BLaER1 treated with 17β-estradiol and CSF1 and Interleukin-3, amounts not matched to agents 10 nM and 100 nM (cell line): ENCODE results near the gene KDM4C.

Experiments used
- H3K27ac ChIP-seq, 11 experiments: shearing (Covaris generic); formaldehyde crosslinking; 2 replicates each; pipeline ENCODE4 v1.8.1; 2022
- H3K27me3 ChIP-seq, 11 experiments: shearing (Covaris generic); formaldehyde crosslinking; 2 replicates each; pipeline ENCODE4 v1.8.1; 2022
- H3K36me3 ChIP-seq, 11 experiments: shearing (Covaris generic); formaldehyde crosslinking; 2 replicates each; pipeline ENCODE4 v1.8.1; 2022
- H3K4me1 ChIP-seq, 10 experiments: shearing (Covaris generic); formaldehyde crosslinking; 2 replicates each; pipeline ENCODE4 v1.8.1; 2022
- H3K4me2 ChIP-seq, 11 experiments: shearing (Covaris generic); formaldehyde crosslinking; 2 replicates each; pipeline ENCODE4 v1.8.1; 2022
- H3K4me3 ChIP-seq, 10 experiments: shearing (Covaris generic); formaldehyde crosslinking; 2 replicates each; pipeline ENCODE4 v1.8.1; 2022
- H3K9ac ChIP-seq, 11 experiments: shearing (Covaris generic); formaldehyde crosslinking; 2 replicates each; pipeline ENCODE4 v1.8.1; 2022
- H3K9me3 ChIP-seq, 11 experiments: shearing (Covaris generic); formaldehyde crosslinking; replicated peaks in 1 of 11; 2 replicates each; pipeline ENCODE4 v1.8.1; 2022
- H4K20me1 ChIP-seq, 11 experiments: shearing (Covaris generic); formaldehyde crosslinking; 2 replicates each; pipeline ENCODE4 v1.8.1; 2022
- Cebpa-rat ChIP-seq, 11 experiments: shearing (Covaris generic); IDR thresholded peaks; 2 replicates each; pipeline ENCODE4 v1.8.1; 2022

Gene KDM4C

GRCh38 chr9:7093040-7093439 is 335.3 kb downstream of the KDM4C start:
- H3K27me3 ChIP-seq = no peaks in the 10 kb centered on the region
- H4K20me1 ChIP-seq = peaks cover 0 to 6% (median 0%) of the 10 kb centered on the region in 11 experiments; a peak in 1 of 22 replicates
- H3K4me2 ChIP-seq = no peak overlapping the region
- peaks cover 0 to 41% (median 14%) of the 10 kb centered on the region in 11 experiments; a peak in 13 of 22 replicates for H3K36me3 ChIP-seq
- no peak for TF ChIP-seq Cebpa-rat (IDR thresholded peaks at IDR 0.05)
- no peak overlapping the region for H3K27ac ChIP-seq
- H3K9me3 ChIP-seq = peaks cover 0 to 1% (median 0%) of the 10 kb centered on the region in 11 experiments; a peak in 2 of 22 replicates
- no peak overlapping the region for H3K4me3 ChIP-seq
- H3K4me1 ChIP-seq = peaks cover 11 to 23% (median 14%) of the 10 kb centered on the region in 10 experiments; a peak in 18 of 20 replicates
- H3K9ac ChIP-seq = no peak overlapping the region

- no peak for TF ChIP-seq Cebpa-rat (IDR thresholded peaks at IDR 0.05)
- no peak overlapping the region for H3K27ac ChIP-seq
- H3K4me2 ChIP-seq = peak overlapping the region in 6 of 11 experiments; percentile 5 to 57 (median 42); a peak in 8 of 22 replicates
- peaks cover 4 to 11% (median 9%) of the 10 kb centered on the region in 11 experiments; a peak in 18 of 22 replicates for H3K9me3 ChIP-seq
- peaks cover 0 to 6% (median 0%) of the 10 kb centered on the region in 11 experiments; a peak in 1 of 22 replicates for H4K20me1 ChIP-seq
- H3K36me3 ChIP-seq = peaks cover 0 to 50% (median 21%) of the 10 kb centered on the region in 11 experiments; a peak in 14 of 22 replicates
- H3K27me3 ChIP-seq = no peaks in the 10 kb centered on the region
- peaks cover 11 to 23% (median 14%) of the 10 kb centered on the region in 10 experiments; a peak in 18 of 20 replicates for H3K4me1 ChIP-seq
- H3K4me3 ChIP-seq = no peak overlapping the region
- H3K9ac ChIP-seq = no peak overlapping the region
Observed at GRCh38 chr9:7094052-7094451, 336.3 kb downstream of the KDM4C start.

GRCh38 chr9:7094576-7094975 is 336.8 kb downstream of the KDM4C start:
- Histone ChIP-seq H4K20me1 (peaks cover 0 to 6% (median 0%) of the 10 kb centered on the region in 11 experiments; a peak in 1 of 22 replicates), H3K4me2 (peak overlapping the region in 10 of 11 experiments; percentile 5 to 57 (median 42); a peak in 17 of 22 replicates), H3K9ac (no peak overlapping the region), H3K9me3 (peaks cover 9 to 16% (median 14%) of the 10 kb centered on the region in 11 experiments; a peak in 21 of 22 replicates), H3K27ac (peak overlapping the region in 2 of 11 experiments; percentile 0 to 11; a peak in 1 of 22 replicates), H3K27me3 (no peaks in the 10 kb centered on the region), H3K36me3 (peaks cover 0 to 55% (median 26%) of the 10 kb centered on the region in 11 experiments; a peak in 14 of 22 replicates), H3K4me1 (peaks cover 11 to 22% (median 13%) of the 10 kb centered on the region in 10 experiments; a peak in 18 of 20 replicates), H3K4me3 (no peak overlapping the region)
- TF ChIP-seq Cebpa-rat (IDR thresholded peaks at IDR 0.05) = no peak

- peaks cover 10 to 21% (median 15%) of the 10 kb centered on the region in 11 experiments; a peak in 21 of 22 replicates for H3K9me3 ChIP-seq
- H3K4me3 ChIP-seq = no peak overlapping the region
- H3K4me2 ChIP-seq = peak overlapping the region in 10 of 11 experiments; percentile 5 to 57 (median 42); a peak in 16 of 22 replicates
- H3K9ac ChIP-seq = no peak overlapping the region
- no peaks in the 10 kb centered on the region for H3K27me3 ChIP-seq
- H4K20me1 ChIP-seq = peaks cover 0 to 6% (median 0%) of the 10 kb centered on the region in 11 experiments; a peak in 1 of 22 replicates
- peaks cover 9 to 18% (median 13%) of the 10 kb centered on the region in 10 experiments; a peak in 18 of 20 replicates for H3K4me1 ChIP-seq
- 0 out of 22 replicates have a peak overlapping the region, but pooled peaks of 1 of the 11 experiments have one; percentile 0 for H3K27ac ChIP-seq
- H3K36me3 ChIP-seq = peaks cover 0 to 56% (median 27%) of the 10 kb centered on the region in 11 experiments; a peak in 14 of 22 replicates
- TF ChIP-seq Cebpa-rat (IDR thresholded peaks at IDR 0.05) = no peak
Observed at GRCh38 chr9:7095058-7095457, 337.3 kb downstream of the KDM4C start.

GRCh38 chr9:7097040-7097715 is 339.4 kb downstream of the KDM4C start:
- no peak for TF ChIP-seq Cebpa-rat (IDR thresholded peaks at IDR 0.05)
- Histone ChIP-seq H3K27me3 (no peaks in the 10 kb centered on the region), H3K9ac (no peak overlapping the region), H3K4me1 (peaks cover 9 to 18% (median 13%) of the 10 kb centered on the region in 10 experiments; a peak in 18 of 20 replicates), H3K9me3 (peaks cover 10 to 25% (median 15%) of the 10 kb centered on the region in 11 experiments; a peak in 21 of 22 replicates), H3K4me3 (no peak overlapping the region), H4K20me1 (peaks cover 0 to 6% (median 0%) of the 10 kb centered on the region in 11 experiments; a peak in 1 of 22 replicates), H3K36me3 (peaks cover 0 to 57% (median 27%) of the 10 kb centered on the region in 11 experiments; a peak in 14 of 22 replicates), H3K27ac (no peak overlapping the region), H3K4me2 (no peak overlapping the region)

- H3K9me3 ChIP-seq = peaks cover 10 to 25% (median 15%) of the 10 kb centered on the region in 11 experiments; a peak in 21 of 22 replicates
- no peak overlapping the region for H3K27ac ChIP-seq
- H4K20me1 ChIP-seq = peaks cover 0 to 6% (median 0%) of the 10 kb centered on the region in 11 experiments; a peak in 1 of 22 replicates
- no peak overlapping the region for H3K4me3 ChIP-seq
- H3K4me2 ChIP-seq = no peak overlapping the region
- H3K27me3 ChIP-seq = no peaks in the 10 kb centered on the region
- TF ChIP-seq Cebpa-rat (IDR thresholded peaks at IDR 0.05) = no peak
- H3K36me3 ChIP-seq = peaks cover 2 to 58% (median 28%) of the 10 kb centered on the region in 11 experiments; a peak in 16 of 22 replicates
- peaks cover 9 to 18% (median 13%) of the 10 kb centered on the region in 10 experiments; a peak in 18 of 20 replicates for H3K4me1 ChIP-seq
- H3K9ac ChIP-seq = no peak overlapping the region
Observed at GRCh38 chr9:7097785-7098752, 340.3 kb downstream of the KDM4C start.

GRCh38 chr9:7103367-7103766 is 345.6 kb downstream of the KDM4C start:
- peaks cover 20 to 90% (median 49%) of the 10 kb centered on the region in 11 experiments for H3K36me3 ChIP-seq
- H3K4me3 ChIP-seq = no peak overlapping the region
- H3K27ac ChIP-seq = no peak overlapping the region
- no peak overlapping the region for H3K4me2 ChIP-seq
- TF ChIP-seq Cebpa-rat (IDR thresholded peaks at IDR 0.05) = no peak
- H4K20me1 ChIP-seq = no peaks in the 10 kb centered on the region
- H3K27me3 ChIP-seq = no peaks in the 10 kb centered on the region
- peaks cover 0 to 16% (median 0%) of the 10 kb centered on the region in 10 experiments; a peak in 7 of 20 replicates for H3K4me1 ChIP-seq
- no peak overlapping the region for H3K9ac ChIP-seq
- H3K9me3 ChIP-seq = peaks cover 10 to 21% (median 13%) of the 10 kb centered on the region in 11 experiments; a peak in 21 of 22 replicates

- no peak overlapping the region for H3K4me2 ChIP-seq
- no peak overlapping the region for H3K27ac ChIP-seq
- no peak for TF ChIP-seq Cebpa-rat (IDR thresholded peaks at IDR 0.05)
- H3K36me3 ChIP-seq = peaks cover 24 to 90% (median 52%) of the 10 kb centered on the region in 11 experiments
- peaks cover 9 to 17% (median 9%) of the 10 kb centered on the region in 11 experiments; a peak in 21 of 22 replicates for H3K9me3 ChIP-seq
- no peaks in the 10 kb centered on the region for H3K27me3 ChIP-seq
- H4K20me1 ChIP-seq = no peaks in the 10 kb centered on the region
- H3K9ac ChIP-seq = no peak overlapping the region
- H3K4me3 ChIP-seq = no peak overlapping the region
- peaks cover 0 to 16% (median 0%) of the 10 kb centered on the region in 10 experiments; a peak in 7 of 20 replicates for H3K4me1 ChIP-seq
Observed at GRCh38 chr9:7103771-7104170, 346.0 kb downstream of the KDM4C start.
